Endothelial cell of umbilical vein (primary cell): ENCODE measurements around the gene OCRL. TPM values are rescaled to one million over a fixed set of nuclear protein-coding genes. Genes with fewer than 3 reads are reported as not detected.
"Not testable (repeated sequence)": the region's sequence is repeated elsewhere in the genome, so short reads cannot be mapped to it uniquely, and the experiment has no call there.

Experiments used
- BruUV-seq: library from RNA; stranded (reverse); fragments of 400-500 nt; replicated peaks from 2 replicates; lab custom pipeline; 2021; lab: Mats Ljungman, UMichigan
- CTCF ChIA-PET: fragments of 300-600, 350-600 bp; sonication (Branson Sonifier 250); formaldehyde crosslinking; loops from one replicate; lab custom pipeline; 2021; ENCODE audit warnings: antibody characterized with exemption, inconsistent platforms; lab: Charles Lee
- POLR2A ChIA-PET: fragments of 300-600, 350-600 bp; sonication (Branson Sonifier 250); formaldehyde crosslinking; loops from one replicate; lab custom pipeline; 2021; ENCODE audit warnings: antibody characterized with exemption, inconsistent platforms; lab: Charles Lee
- DNase-seq: peaks from one replicate; pipeline ENCODE4 v3.0.0-alpha.2; 2011; ENCODE audit warnings: low read depth, low spot score
- FAIRE-seq: peaks from 2 replicates; lab custom pipeline; 2011; peaks lifted over from hg19 to GRCh38; lab: Jason Lieb, UNC
- H2AFZ ChIP-seq: 2 replicates; pipeline ENCODE4 v1.6.0; 2012; ENCODE audit warnings: low read depth, low read length, control low read depth, inconsistent platforms
- H3K27ac ChIP-seq: 2 replicates; pipeline ENCODE4 v1.5.1; 2011; ENCODE audit warnings: low read depth, mild to moderate bottlenecking, control low read depth, low read length, moderate library complexity; ENCODE audit not compliant: insufficient read depth
- H3K27me3 ChIP-seq, 2 experiments: 2 replicates each; pipeline versions ENCODE4 v1.6.0 to v1.6.1; 2011; ENCODE audit warnings: low read length in 2 of 2, mixed read lengths in 1 of 2; ENCODE audit not compliant: control insufficient read depth in 2 of 2, insufficient read depth in 2 of 2
- H3K36me3 ChIP-seq, 2 experiments: 2 replicates in 1 of 2; 3 replicates in 1 of 2; pipeline ENCODE4 v1.5.1; 2011; ENCODE audit warnings: low read length in 2 of 2, mild to moderate bottlenecking in 1 of 2, moderate library complexity in 1 of 2; ENCODE audit not compliant: control insufficient read depth in 2 of 2, insufficient read depth in 2 of 2; ENCODE audit errors: extremely low read depth in 1 of 2
- H3K4me1 ChIP-seq: 3 replicates; pipeline ENCODE4 v1.5.1; 2011; ENCODE audit warnings: mild to moderate bottlenecking, low read length; ENCODE audit not compliant: control insufficient read depth, insufficient read depth; ENCODE audit errors: extremely low read depth
- H3K4me2 ChIP-seq: 2 replicates; pipeline ENCODE4 v1.6.1; 2011; ENCODE audit warnings: low read length, control low read depth, mixed read lengths; ENCODE audit not compliant: insufficient read depth
- H3K4me3 ChIP-seq, 3 experiments: fragments of 200-600 bp in 1 of 3; sonication (generic), shearing (Covaris generic) in 1 of 3; replicated peaks in 1 of 3; 2 replicates each; pipeline ENCODE4 v1.5.1; 2011 to 2016; ENCODE audit warnings: control low read depth in 3 of 3, low read length in 3 of 3, mild to moderate bottlenecking in 2 of 3, inconsistent platforms in 1 of 3, low read depth in 1 of 3, moderate library complexity in 1 of 3; ENCODE audit not compliant: insufficient read depth in 1 of 3
- H3K79me2 ChIP-seq: 2 replicates; pipeline ENCODE4 v1.6.0; 2012; ENCODE audit warnings: low read length, inconsistent platforms; ENCODE audit not compliant: control insufficient read depth, insufficient read depth
- H3K9ac ChIP-seq: replicated peaks from 2 replicates; pipeline ENCODE3; 2011; ENCODE audit warnings: low read length, control low read depth; ENCODE audit not compliant: insufficient read depth; ENCODE audit errors: extremely low read depth
- H3K9me1 ChIP-seq: replicated peaks from 3 replicates; pipeline ENCODE4 v1.6.0; 2011; ENCODE audit warnings: mild to moderate bottlenecking, low read length; ENCODE audit not compliant: control insufficient read depth, insufficient read depth; ENCODE audit errors: extremely low read depth
- H3K9me3 ChIP-seq: replicated peaks from 2 replicates; pipeline ENCODE4 v1.5.1; 2012; ENCODE audit warnings: low read length, inconsistent platforms; ENCODE audit not compliant: control insufficient read depth, insufficient read depth
- H4K20me1 ChIP-seq: replicated peaks from 2 replicates; pipeline ENCODE3; 2011; ENCODE audit warnings: mild to moderate bottlenecking, low read length; ENCODE audit not compliant: control insufficient read depth, insufficient read depth; ENCODE audit errors: extremely low read depth
- CTCF ChIP-seq, 2 donors: IDR thresholded peaks; 1 replicate in 1 of 2; 2 replicates in 1 of 2; pipeline ENCODE4 v1.5.1; 2011; ENCODE audit warnings: low read length in 2 of 2, mild to moderate bottlenecking in 2 of 2, moderate library complexity in 2 of 2, control low read depth in 1 of 2, inconsistent platforms in 1 of 2, low read depth in 1 of 2; ENCODE audit not compliant: insufficient read depth in 1 of 2; ENCODE audit errors: extremely low read depth in 1 of 2
- EZH2 ChIP-seq: IDR thresholded peaks from 2 replicates; pipeline ENCODE4 v1.6.1; 2012; ENCODE audit warnings: borderline replicate concordance, low read depth, mild to moderate bottlenecking, moderate library complexity, low read length, inconsistent platforms; ENCODE audit not compliant: severe bottlenecking
- FOS ChIP-seq: IDR thresholded peaks from 2 replicates; pipeline ENCODE4 v1.6.1; 2011; ENCODE audit warnings: mild to moderate bottlenecking, low read length, moderate library complexity, borderline replicate concordance; ENCODE audit not compliant: insufficient read depth
- JUN ChIP-seq: IDR thresholded peaks from 2 replicates; pipeline ENCODE4 v1.6.1; 2011; ENCODE audit warnings: borderline replicate concordance, low read depth; ENCODE audit not compliant: insufficient read length, insufficient read depth
- MAX ChIP-seq: IDR thresholded peaks from 2 replicates; pipeline ENCODE4 v1.6.1; 2011; ENCODE audit not compliant: insufficient read depth, insufficient read length
- MYC ChIP-seq: IDR thresholded peaks from one replicate; pipeline ENCODE4 v1.6.1; 2011; ENCODE audit warnings: mild to moderate bottlenecking, low read depth, low read length
- POLR2A ChIP-seq: IDR thresholded peaks from 2 replicates; pipeline ENCODE4 v1.6.1; 2012; ENCODE audit warnings: low read depth, mild to moderate bottlenecking, control low read depth, low read length
- POLR2AphosphoS5 ChIP-seq: IDR thresholded peaks from 2 replicates; pipeline ENCODE4 v1.6.1; 2012; ENCODE audit warnings: low read depth, mild to moderate bottlenecking, control low read depth, low read length, moderate library complexity; ENCODE audit not compliant: insufficient read depth
- dilution Hi-C: fragments of 300-500 bp; cut with MboI; formaldehyde crosslinking; loops from one replicate; pipeline ENCODE4 v1.15.0; 2019; ENCODE audit warnings: low sequenced_read_pairs; ENCODE audit not compliant: extremely low pct_ligation_motif_present
- intact Hi-C: fragments of 100-400 bp; cut with micrococcal nuclease; formaldehyde crosslinking; loops from one replicate; pipeline ENCODE4 v1.10.0; 2022
- polyA plus RNA-seq, 4 experiments: library from polyadenylated mRNA; depleted of rRNA in 3 of 4; stranded (reverse) in 3 of 4; unstranded in 1 of 4; fragments of >200 nt; gene quantifications; 2 replicates each; pipeline versions ENCODE4 v1.2.1 to v1.2.3, GENCODE V29; 2011 to 2012; ENCODE audit warnings: missing spikeins in 1 of 4
- total RNA-seq: library from RNA; stranded (reverse); gene quantifications from 2 replicates; pipeline ENCODE4 v1.2.3, GENCODE V29; 2021

The OCRL gene
- total and polyA plus RNA-seq, 2 donors (not counting 3 experiments of a cell fraction or from before 2014, with no cell fraction given): 14.6 to 20.9 TPM

DNA sequence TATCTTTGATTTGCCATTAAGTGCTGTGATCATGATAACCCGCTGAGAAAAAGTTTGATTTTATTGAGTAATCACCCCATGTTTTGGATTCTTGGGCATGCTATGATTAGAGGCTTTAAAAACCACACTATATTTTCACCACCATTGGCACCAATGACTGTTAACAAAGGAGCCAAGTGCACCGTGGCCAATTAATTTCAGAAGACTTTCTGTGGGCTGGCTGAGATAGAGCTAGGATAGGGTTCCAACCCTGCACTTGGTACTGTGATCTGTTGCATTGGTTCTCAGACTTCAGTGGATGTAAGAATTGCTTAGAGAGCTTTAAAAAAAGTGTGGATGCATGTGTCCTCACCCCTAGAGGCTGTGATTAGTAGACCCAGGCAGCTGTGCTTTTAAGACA, 32.4 kb downstream of the OCRL start:
- DNase-seq (no peak), FAIRE-seq (no peak)
- H3K4me1 ChIP-seq: no peaks in the 10 kb centered on the region
- CTCF ChIA-PET: no interaction called here
- POLR2A ChIA-PET: no interaction called here
- peaks cover 0 to 4% of the 10 kb centered on the region in 2 experiments for H3K36me3 ChIP-seq
- no peak overlapping the region for H3K4me3 ChIP-seq
- no peaks in the 10 kb centered on the region for H3K27me3 ChIP-seq
- H4K20me1 ChIP-seq: no peaks in the 10 kb centered on the region
- no peaks in the 10 kb centered on the region for H3K9me3 ChIP-seq
- H3K4me2 ChIP-seq: no peak overlapping the region
- H3K9me1 ChIP-seq: no peaks in the 10 kb centered on the region
- H2AFZ ChIP-seq: no peak overlapping the region
- no TSS peak for BruUV-seq
- H3K27ac ChIP-seq: no peak overlapping the region
- H3K79me2 ChIP-seq: no peaks in the 10 kb centered on the region
- dilution Hi-C loops (no loop called here), intact Hi-C loops (no loop called here)
- TF ChIP-seq FOS: no peak
- no peak for TF ChIP-seq JUN
- TF ChIP-seq POLR2A: no peak
- no peak for TF ChIP-seq CTCF (IDR thresholded peaks at IDR 0.05; ENCODE audit: extremely low read depth in 1 of 2, insufficient read depth in 1 of 2, low read depth in 1 of 2, low read length in 2 of 2)
- TF ChIP-seq MYC: no peak
- no peak for TF ChIP-seq EZH2
- no peak for TF ChIP-seq POLR2AphosphoS5
- no peak for TF ChIP-seq MAX
- no peak overlapping the region for H3K9ac ChIP-seq

- H4K20me1 ChIP-seq, H3K27ac ChIP-seq, H3K4me3 ChIP-seq, intact Hi-C loops, H3K4me1 ChIP-seq, H2AFZ ChIP-seq, FAIRE-seq, dilution Hi-C loops, DNase-seq, H3K79me2 ChIP-seq, H3K9me3 ChIP-seq, BruUV-seq, H3K4me2 ChIP-seq, H3K36me3 ChIP-seq, H3K9me1 ChIP-seq, POLR2A ChIA-PET, H3K9ac ChIP-seq, H3K27me3 ChIP-seq, CTCF ChIA-PET: not testable (repeated sequence)
Observed at GRCh38 chrX:129573652-129574051, 33.6 kb downstream of the OCRL start.
